K562 (cell line): ENCODE results near the gene NOS1.

Experiments used
- CC2D1A ChIP-seq: fragments of 450-650 bp; IDR thresholded peaks from 2 replicates; pipeline ENCODE4 v1.6.1; 2017; ENCODE audit warnings: mild to moderate bottlenecking
- CTCF ChIP-seq, 3 experiments: IDR thresholded peaks in 2 of 3; conservative IDR thresholded peaks in 1 of 3; 2 replicates each; pipeline ENCODE4 v1.5.1; 2011 to 2012; ENCODE audit warnings: low read length in 3 of 3, mild to moderate bottlenecking in 3 of 3, control low read depth in 2 of 3, improper control_type of control experiment in 1 of 3, inconsistent platforms in 1 of 3, low read depth in 1 of 3, mixed read lengths in 1 of 3, moderate library complexity in 1 of 3; ENCODE audit not compliant: insufficient read depth in 2 of 3
- PHF20 ChIP-seq: fragments of 450-650 bp; IDR thresholded peaks from 2 replicates; pipeline ENCODE4 v1.6.1; 2018; ENCODE audit not compliant: partially characterized antibody
- SNAPC5 ChIP-seq: fragments of 250-450 bp; sonication (Bioruptor Pico); IDR thresholded peaks from 2 replicates; pipeline ENCODE4 v1.8.0; 2021; ENCODE audit warnings: moderate library complexity, mild to moderate bottlenecking, inconsistent platforms
- XRCC4 ChIP-seq: IDR thresholded peaks from one replicate; pipeline ENCODE4 v1.6.1; 2011; ENCODE audit not compliant: insufficient read depth, insufficient read length; ENCODE audit errors: extremely low read depth

DNA sequence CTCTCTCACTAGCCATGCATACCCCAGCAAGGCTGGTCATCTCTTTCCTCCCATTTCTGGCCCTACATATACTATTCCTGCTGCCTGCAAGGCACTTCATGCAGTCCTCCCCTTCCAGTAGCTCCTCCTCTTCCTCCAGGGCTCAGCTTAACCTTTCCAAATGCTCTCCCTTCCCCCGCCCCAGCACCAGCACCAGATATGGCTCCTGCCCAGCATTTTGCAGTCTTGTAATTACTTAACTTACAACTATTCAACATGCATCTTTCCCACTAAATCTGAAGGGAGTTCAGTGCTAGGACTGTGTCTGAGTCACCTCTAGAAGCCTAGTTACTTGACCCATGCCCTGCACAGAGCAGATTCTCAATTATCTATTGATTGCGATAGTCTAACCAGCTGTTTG, 169.4 kb downstream of the NOS1 start:
- TF ChIP-seq CTCF (IDR thresholded peaks at IDR 0.05 in 2 of 3, conservative IDR thresholded peaks at IDR 0.05 in 1 of 3; ENCODE audit: insufficient read depth in 2 of 3, low read depth in 1 of 3, low read length in 3 of 3) (no peak), XRCC4 (no peak), CC2D1A (no peak), PHF20 (no peak), SNAPC5 (CRISPR knock-in tag) (no peak)
